ENCODE results near the gene MAP4K3. TPM values are rescaled to one million over a fixed set of nuclear protein-coding genes. Genes with fewer than 3 reads are reported as not detected.

The MAP4K3 gene
- total and polyA plus RNA-seq, 2 donors (not counting 1 experiment from before 2014, with no cell fraction given), result 1.3 to 28.3 TPM

DNA sequence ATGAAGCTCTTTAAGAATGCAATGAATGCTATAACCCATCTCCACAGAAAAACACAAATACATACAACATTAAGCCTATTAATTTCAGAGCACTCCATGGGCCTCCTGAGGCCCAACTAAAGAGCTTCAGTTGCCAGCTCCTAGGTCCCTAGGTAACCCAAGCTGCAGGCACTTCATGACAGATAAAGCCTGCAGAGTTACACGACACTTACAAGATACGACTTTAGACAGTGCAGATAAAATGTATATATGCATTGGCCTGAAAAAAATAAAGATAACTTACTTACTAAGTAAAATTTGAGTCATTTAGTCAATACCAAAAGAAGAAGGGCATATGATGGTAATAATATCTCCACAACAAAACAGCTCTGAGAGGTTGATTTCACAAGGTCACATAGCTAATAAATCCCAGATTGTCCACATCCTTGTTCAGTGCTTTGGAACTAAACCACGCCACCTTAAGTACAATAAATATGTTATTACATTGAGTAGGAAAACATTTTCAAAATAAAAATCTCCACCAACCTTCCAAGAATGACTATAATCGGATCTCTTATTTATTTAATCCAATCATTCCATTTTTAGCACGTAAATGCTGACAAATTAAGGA lies 3.4 kb downstream of the MAP4K3 start:
- Histone ChIP-seq H3K4me1 (ENCODE audit: control insufficient read depth in 2 of 2, insufficient read depth in 2 of 2, low read length in 2 of 2) (peaks cover 17% of the 10 kb centered on the region in 2 donors), H3K27ac (ENCODE audit: low read length in 2 of 2) (no peak overlapping the region), H3K79me2 (ENCODE audit: control insufficient read depth, insufficient read depth, low read length) (peaks cover 24% of the 10 kb centered on the region), H3K27me3 (replicated peaks in 1 of 4; ENCODE audit: control extremely low read depth in 1 of 4, control insufficient read depth in 3 of 4, insufficient read depth in 4 of 4, low read length in 3 of 4) (no peaks in the 10 kb centered on the region), H3K9me3 (ENCODE audit: control extremely low read depth in 1 of 3, control insufficient read depth in 2 of 3, insufficient read depth in 1 of 3, low read length in 2 of 3) (peaks cover 0 to 4% (median 0%) of the 10 kb centered on the region in 3 donors), H3K36me3 (replicated peaks in 1 of 2; ENCODE audit: control extremely low read depth in 1 of 2, control insufficient read depth in 1 of 2, extremely low read depth in 1 of 2, insufficient read depth in 2 of 2, low read length in 1 of 2) (no peaks in the 10 kb centered on the region), H3K4me2 (replicated peaks; ENCODE audit: low read depth, low read length, poor library complexity, severe bottlenecking) (no peak overlapping the region), H3K4me3 (ENCODE audit: control extremely low read depth in 1 of 5, extremely low read depth in 1 of 5, insufficient read depth in 1 of 5, low read depth in 2 of 5, low read length in 4 of 5) (no peak overlapping the region), H2AFZ (ENCODE audit: insufficient read depth, low read depth, low read length, poor library complexity, severe bottlenecking) (no peak overlapping the region), H3K9ac (ENCODE audit: low read length) (no peak overlapping the region), H4K20me1 (ENCODE audit: control insufficient read depth, insufficient read depth, low read length, poor library complexity, severe bottlenecking) (no peaks in the 10 kb centered on the region)
- DNase-seq (no peak), ATAC-seq (ENCODE audit: low read depth) (no peak)
- Mint-ChIP-seq H3K27ac (no peak overlapping the region), H3K27me3 (no peaks in the 10 kb centered on the region), H3K4me3 (no peak overlapping the region), H3K9me3 (ENCODE audit: insufficient read depth) (no peaks in the 10 kb centered on the region), H3K4me1 (peaks cover 30% of the 10 kb centered on the region)
- CTCF ChIA-PET, result interaction anchor here (1.6 kb wide), 1 partner anchor 297 kb away, joined by 4 read pairs; no protein-coding TSS in a partner anchor
- no peak for TF ChIP-seq EZH2 (IDR thresholded peaks at IDR 0.05; ENCODE audit: borderline replicate concordance, insufficient read depth, low read depth, low read length, poor library complexity, severe bottlenecking)
- no peak for TF ChIP-seq CTCF (IDR thresholded peaks at IDR 0.05)
- POLR2A ChIA-PET, result no interaction called here
- no CpG with 5 or more reads among the region's 5 CpGs for WGBS (ENCODE audit: insufficient coverage)
- intact Hi-C loops (cut with micrococcal nuclease), result no loop called here

DNA sequence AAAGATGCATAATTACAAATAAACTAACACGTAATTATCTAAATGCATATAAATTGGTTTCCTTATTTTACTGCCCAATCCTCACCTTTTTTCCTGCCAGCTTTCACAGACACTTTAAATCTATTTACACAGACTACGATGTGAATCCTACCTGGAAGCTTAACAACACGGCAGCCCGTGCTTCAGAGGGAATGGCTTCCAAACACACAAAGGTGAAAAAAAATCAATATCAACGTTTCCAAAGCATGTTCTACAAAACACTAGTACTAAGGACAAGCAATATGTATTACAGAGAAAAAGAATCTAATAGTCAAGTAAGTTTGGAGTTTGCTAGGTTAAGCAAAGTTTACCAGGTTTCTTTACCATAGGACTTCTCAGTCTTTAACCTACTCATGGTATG lies 4.4 kb downstream of the MAP4K3 start:
- CTCF ChIA-PET, result interaction anchor here (0.8 to 0.9 kb wide), 2 partner anchors 53 to 55 kb away, joined by 3 to 4 read pairs; no protein-coding TSS in a partner anchor
- no peak overlapping the region for H3K4me3 Mint-ChIP-seq
- no peak for TF ChIP-seq EZH2 (IDR thresholded peaks at IDR 0.05; ENCODE audit: borderline replicate concordance, insufficient read depth, low read depth, low read length, poor library complexity, severe bottlenecking)
- TF ChIP-seq CTCF (IDR thresholded peaks at IDR 0.05), result no peak
- no peak for DNase-seq
- Histone ChIP-seq H3K79me2 (ENCODE audit: control insufficient read depth, insufficient read depth, low read length) (peaks cover 26% of the 10 kb centered on the region), H3K9ac (ENCODE audit: low read length) (no peak overlapping the region), H3K36me3 (replicated peaks in 1 of 2; ENCODE audit: control extremely low read depth in 1 of 2, control insufficient read depth in 1 of 2, extremely low read depth in 1 of 2, insufficient read depth in 2 of 2, low read length in 1 of 2) (no peaks in the 10 kb centered on the region), H3K27me3 (replicated peaks in 1 of 4; ENCODE audit: control extremely low read depth in 1 of 4, control insufficient read depth in 3 of 4, insufficient read depth in 4 of 4, low read length in 3 of 4) (no peaks in the 10 kb centered on the region), H3K4me1 (ENCODE audit: control insufficient read depth in 2 of 2, insufficient read depth in 2 of 2, low read length in 2 of 2) (peaks cover 11 to 12% of the 10 kb centered on the region in 2 donors), H3K4me2 (replicated peaks; ENCODE audit: low read depth, low read length, poor library complexity, severe bottlenecking) (no peak overlapping the region), H3K4me3 (ENCODE audit: control extremely low read depth in 1 of 5, extremely low read depth in 1 of 5, insufficient read depth in 1 of 5, low read depth in 2 of 5, low read length in 4 of 5) (no peak overlapping the region), H4K20me1 (ENCODE audit: control insufficient read depth, insufficient read depth, low read length, poor library complexity, severe bottlenecking) (no peaks in the 10 kb centered on the region), H3K9me3 (ENCODE audit: control extremely low read depth in 1 of 3, control insufficient read depth in 2 of 3, insufficient read depth in 1 of 3, low read length in 2 of 3) (peaks cover 0 to 4% (median 0%) of the 10 kb centered on the region in 3 donors), H2AFZ (ENCODE audit: insufficient read depth, low read depth, low read length, poor library complexity, severe bottlenecking) (no peak overlapping the region), H3K27ac (ENCODE audit: low read length in 2 of 2) (no peak overlapping the region)
- ATAC-seq (ENCODE audit: low read depth), result no peak
- POLR2A ChIA-PET, result no interaction called here
- no peak overlapping the region for H3K27ac Mint-ChIP-seq
- intact Hi-C loops (cut with micrococcal nuclease), result no loop called here
- H3K27me3 Mint-ChIP-seq, result no peaks in the 10 kb centered on the region
- peaks cover 25% of the 10 kb centered on the region for H3K4me1 Mint-ChIP-seq
- 97% methylated on average over 3 of the region's 5 CpGs for WGBS (ENCODE audit: insufficient coverage)
- no peaks in the 10 kb centered on the region for H3K9me3 Mint-ChIP-seq (ENCODE audit: insufficient read depth)

All from B cell (primary cell).